ENCODE data around the gene HPCAL4.

Gene HPCAL4

GRCh38 chr1:39701049-39701439 is 9.8 kb upstream of the HPCAL4 start:
- DNase-seq (ENCODE audit: low read depth), result no peak

GRCh38 chr1:39700348-39700747 is 9.1 kb upstream of the HPCAL4 start:
- no peak for DNase-seq (ENCODE audit: low read depth)

GRCh38 chr1:39699419-39699818 is 8.2 kb upstream of the HPCAL4 start:
- DNase-seq (ENCODE audit: low read depth), result no peak

GRCh38 chr1:39698568-39698967 is 7.3 kb upstream of the HPCAL4 start:
- DNase-seq (ENCODE audit: low read depth), result no peak

GRCh38 chr1:39696448-39696847 is 5.2 kb upstream of the HPCAL4 start:
- DNase-seq (ENCODE audit: low read depth), result no peak

GRCh38 chr1:39695016-39695415 is 3.8 kb upstream of the HPCAL4 start:
- DNase-seq (ENCODE audit: low read depth), result no peak

GRCh38 chr1:39694026-39694425 is 2.8 kb upstream of the HPCAL4 start:
- DNase-seq (ENCODE audit: low read depth), result no peak

GRCh38 chr1:39692152-39693074 is 1.2 kb upstream of the HPCAL4 start:
- DNase-seq (ENCODE audit: low read depth), result no peak

GRCh38 chr1:39690794-39691382 is 345 bp downstream of the HPCAL4 start:
- no peak for DNase-seq (ENCODE audit: low read depth)

GRCh38 chr1:39690225-39690624 is 1.0 kb downstream of the HPCAL4 start:
- DNase-seq (ENCODE audit: low read depth), result no peak

GRCh38 chr1:39689635-39690034 is 1.6 kb downstream of the HPCAL4 start:
- DNase-seq (ENCODE audit: low read depth), result no peak

- no peak for DNase-seq (ENCODE audit: low read depth)
These were observed 2.0 kb downstream of the HPCAL4 start for GRCh38 chr1:39689214-39689613.

GRCh38 chr1:39688706-39689105 is 2.5 kb downstream of the HPCAL4 start:
- no peak for DNase-seq (ENCODE audit: low read depth)

GRCh38 chr1:39687243-39687642 is 4.0 kb downstream of the HPCAL4 start:
- DNase-seq (ENCODE audit: low read depth), result no peak

- DNase-seq (ENCODE audit: low read depth), result no peak
These were observed 6.2 kb downstream of the HPCAL4 start for GRCh38 chr1:39685071-39685470.

- DNase-seq (ENCODE audit: low read depth), result no peak
These were observed 6.9 kb downstream of the HPCAL4 start for GRCh38 chr1:39684313-39684664.

- DNase-seq (ENCODE audit: low read depth), result no peak
These were observed 7.5 kb downstream of the HPCAL4 start for GRCh38 chr1:39683591-39684312.

GRCh38 chr1:39681999-39682398 is 9.2 kb downstream of the HPCAL4 start:
- no peak for DNase-seq (ENCODE audit: low read depth)

- DNase-seq (ENCODE audit: low read depth), result no peak
These were observed 9.9 kb downstream of the HPCAL4 start for GRCh38 chr1:39681294-39681693.

GRCh38 chr1:39680751-39681150 is 10.5 kb downstream of the HPCAL4 start:
- DNase-seq (ENCODE audit: low read depth), result no peak

GRCh38 chr1:39679821-39680220 is 11.4 kb downstream of the HPCAL4 start:
- no peak for DNase-seq (ENCODE audit: low read depth)

GRCh38 chr1:39678889-39679288 is 12.3 kb downstream of the HPCAL4 start:
- DNase-seq (ENCODE audit: low read depth), result no peak

- no peak for DNase-seq (ENCODE audit: low read depth)
These were observed 13.6 kb downstream of the HPCAL4 start for GRCh38 chr1:39677645-39678044.

Measured in GM04503 (cell line).